Smooth muscle cell (in vitro differentiated cells): ENCODE data around the gene KLHL29. TPM values are rescaled to one million over a fixed set of nuclear protein-coding genes. Genes with fewer than 3 reads are reported as not detected.
A peak's percentile ranks its signal among the peaks of the same experiment; 100 is the strongest.

ENCODE experiments used
- DNase-seq: peaks from one replicate; lab custom pipeline; 2025; ENCODE audit not compliant: unreplicated experiment; lab: John Stamatoyannopoulos, UW
- H2AFZ ChIP-seq: fragments of 200-600 bp; sonication (generic); 2 replicates; pipeline ENCODE4 v1.6.0; 2016; ENCODE audit warnings: antibody characterized with exemption, low read depth, mild to moderate bottlenecking
- H3F3A ChIP-seq: fragments of 200-600 bp; sonication (generic); 2 replicates; pipeline ENCODE4 v1.6.0; 2017; ENCODE audit warnings: antibody characterized with exemption, low read depth
- H3K27ac ChIP-seq: fragments of 200-600 bp; sonication (generic); 2 replicates; pipeline ENCODE4 v1.5.1; 2016; ENCODE audit warnings: low read depth, mild to moderate bottlenecking
- H3K27me3 ChIP-seq: fragments of 200-600 bp; sonication (generic); 2 replicates; pipeline ENCODE4 v1.6.1; 2016; ENCODE audit warnings: low read depth, mild to moderate bottlenecking
- H3K36me3 ChIP-seq: fragments of 200-600 bp; sonication (generic); 2 replicates; pipeline ENCODE4 v1.5.1; 2016; ENCODE audit warnings: low read depth
- H3K4me1 ChIP-seq: fragments of 200-600 bp; sonication (generic); 2 replicates; pipeline ENCODE4 v1.5.1; 2016; ENCODE audit warnings: low read depth
- H3K4me2 ChIP-seq: fragments of 200-600 bp; sonication (generic); 2 replicates; pipeline ENCODE4 v1.6.0; 2016; ENCODE audit warnings: mild to moderate bottlenecking
- H3K4me3 ChIP-seq: fragments of 200-600 bp; sonication (generic); 2 replicates; pipeline ENCODE4 v1.5.1; 2016; ENCODE audit warnings: mild to moderate bottlenecking
- H3K79me2 ChIP-seq: fragments of 200-600 bp; sonication (generic); 2 replicates; pipeline ENCODE4 v1.6.0; 2016; ENCODE audit warnings: low read depth, mild to moderate bottlenecking
- H3K9ac ChIP-seq: fragments of 200-600 bp; sonication (generic); 2 replicates; pipeline ENCODE4 v1.6.0; 2016; ENCODE audit warnings: low read depth
- H3K9me3 ChIP-seq: fragments of 200-600 bp; sonication (generic); replicated peaks from 2 replicates; pipeline ENCODE4 v1.5.1; 2016; ENCODE audit warnings: low read depth
- H4K20me1 ChIP-seq: fragments of 200-600 bp; sonication (generic); 2 replicates; pipeline ENCODE4 v1.6.0; 2016; ENCODE audit warnings: low read depth
- WGBS: methylation state at CpG from one replicate; pipeline ENCODE4 v1.1.7; 2016; ENCODE audit warnings: low lambda C conversion rate; 5-methylcytosine and 5-hydroxymethylcytosine counted together
- polyA plus RNA-seq: library from polyadenylated mRNA; unstranded; fragments of >200 nt; fragmentation: Nextera tagmentation; extraction: Ambion mirVana; gene quantifications from 2 replicates; pipeline ENCODE4 v1.2.1, GENCODE V29; 2016
- total RNA-seq: library from RNA; depleted of rRNA; stranded (reverse); fragments of >200 nt; gene quantifications from 2 replicates; pipeline ENCODE4 v1.2.3, GENCODE V29; 2014
- TF ChIP-seq, protein P1 (sequence below): fragments of 200-600 bp; sonication (generic); IDR thresholded peaks from 2 replicates; pipeline ENCODE4 v1.5.1; 2017; ENCODE audit warnings: borderline replicate concordance, mild to moderate bottlenecking, antibody characterized with exemption; ENCODE audit not compliant: insufficient read depth, poor library complexity, severe bottlenecking

KLHL29 gene
- total and polyA plus RNA-seq, 2 experiments from 2014 or later, result 3.1 to 6.6 TPM

DNA sequence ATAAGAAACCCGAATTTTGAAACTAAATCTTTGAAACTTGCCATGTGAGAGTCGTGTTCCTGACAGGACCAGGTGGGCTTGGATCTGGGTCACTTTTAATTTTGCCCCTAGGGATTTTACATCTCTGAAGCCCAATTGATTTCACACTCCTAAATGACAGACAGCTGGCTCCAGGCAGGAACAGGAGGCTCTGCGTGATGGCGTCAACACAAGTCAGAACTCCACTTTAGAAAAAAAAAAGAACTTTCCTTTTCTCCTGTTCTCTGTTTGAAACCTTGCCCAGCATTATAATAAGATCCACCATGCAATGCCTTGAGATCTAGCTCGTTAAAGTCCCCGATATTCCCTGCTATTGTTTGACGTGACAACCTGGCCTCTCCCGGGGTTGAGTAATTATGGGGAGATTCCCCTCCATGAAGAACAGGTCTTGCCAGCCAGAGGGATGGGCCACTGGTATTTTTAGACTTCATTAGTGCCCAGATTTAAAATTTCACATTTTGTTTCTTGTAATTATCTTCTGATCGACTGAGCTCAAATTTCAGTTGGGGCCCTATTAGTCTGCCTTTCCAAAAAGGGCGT, 260.3 kb downstream of the KLHL29 start:
- no peaks in the 10 kb centered on the region for H3K27me3 ChIP-seq
- H3K79me2 ChIP-seq, result no peaks in the 10 kb centered on the region
- TF ChIP-seq, protein P1, sequence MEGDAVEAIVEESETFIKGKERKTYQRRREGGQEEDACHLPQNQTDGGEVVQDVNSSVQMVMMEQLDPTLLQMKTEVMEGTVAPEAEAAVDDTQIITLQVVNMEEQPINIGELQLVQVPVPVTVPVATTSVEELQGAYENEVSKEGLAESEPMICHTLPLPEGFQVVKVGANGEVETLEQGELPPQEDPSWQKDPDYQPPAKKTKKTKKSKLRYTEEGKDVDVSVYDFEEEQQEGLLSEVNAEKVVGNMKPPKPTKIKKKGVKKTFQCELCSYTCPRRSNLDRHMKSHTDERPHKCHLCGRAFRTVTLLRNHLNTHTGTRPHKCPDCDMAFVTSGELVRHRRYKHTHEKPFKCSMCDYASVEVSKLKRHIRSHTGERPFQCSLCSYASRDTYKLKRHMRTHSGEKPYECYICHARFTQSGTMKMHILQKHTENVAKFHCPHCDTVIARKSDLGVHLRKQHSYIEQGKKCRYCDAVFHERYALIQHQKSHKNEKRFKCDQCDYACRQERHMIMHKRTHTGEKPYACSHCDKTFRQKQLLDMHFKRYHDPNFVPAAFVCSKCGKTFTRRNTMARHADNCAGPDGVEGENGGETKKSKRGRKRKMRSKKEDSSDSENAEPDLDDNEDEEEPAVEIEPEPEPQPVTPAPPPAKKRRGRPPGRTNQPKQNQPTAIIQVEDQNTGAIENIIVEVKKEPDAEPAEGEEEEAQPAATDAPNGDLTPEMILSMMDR, result no peak

DNA sequence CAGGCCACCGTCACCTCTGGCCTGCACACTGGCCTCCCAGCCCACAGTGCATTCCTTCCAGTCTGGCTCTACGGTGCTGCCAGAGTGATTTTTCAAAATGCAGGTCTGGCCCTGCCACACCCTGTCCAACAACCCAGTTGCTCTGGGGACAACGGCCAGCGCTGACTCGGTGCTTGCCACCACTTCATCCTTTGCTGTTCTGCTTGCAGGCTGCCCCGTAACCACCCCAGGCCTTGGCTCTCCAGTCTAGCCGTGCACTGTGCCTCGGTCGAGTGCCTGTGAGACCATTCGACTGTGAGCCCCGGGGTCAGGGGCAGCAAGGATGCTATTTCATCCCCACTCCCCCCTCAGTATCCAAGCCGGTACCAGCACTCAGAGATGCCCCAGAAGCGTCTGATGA, 262.6 kb downstream of the KLHL29 start:
- H3K9me3 ChIP-seq, result no peaks in the 10 kb centered on the region
- no peaks in the 10 kb centered on the region for H3K79me2 ChIP-seq
- DNase-seq, result no peak
- no peak overlapping the region for H3K4me3 ChIP-seq
- H3K4me1 ChIP-seq, result no peaks in the 10 kb centered on the region
- H4K20me1 ChIP-seq, result no peaks in the 10 kb centered on the region
- peak overlapping the region; percentile 31 for H3K4me2 ChIP-seq
- 90% methylated on average over 13 of the region's 13 CpGs for WGBS
- peaks cover 4% of the 10 kb centered on the region for H3F3A ChIP-seq
- H3K27me3 ChIP-seq, result no peaks in the 10 kb centered on the region
- H2AFZ ChIP-seq, result no peak overlapping the region
- peak overlapping the region; percentile 37 for H3K27ac ChIP-seq
- H3K36me3 ChIP-seq, result no peaks in the 10 kb centered on the region
- H3K9ac ChIP-seq, result no peak overlapping the region
- TF ChIP-seq, protein P1, result no peak

More for the DNA sequence above, 260.3 kb downstream of the KLHL29 start:
- Histone ChIP-seq H3K27ac (no peak overlapping the region), H3K4me2 (no peak overlapping the region), H3K36me3 (no peaks in the 10 kb centered on the region), H2AFZ (no peak overlapping the region), H3F3A (no peaks in the 10 kb centered on the region), H3K4me3 (no peak overlapping the region), H3K4me1 (no peaks in the 10 kb centered on the region), H3K9ac (no peak overlapping the region), H4K20me1 (no peaks in the 10 kb centered on the region), H3K9me3 (no peaks in the 10 kb centered on the region)
- DNase-seq, result no peak
- 80% methylated on average over 10 of the region's 10 CpGs for WGBS

DNA sequence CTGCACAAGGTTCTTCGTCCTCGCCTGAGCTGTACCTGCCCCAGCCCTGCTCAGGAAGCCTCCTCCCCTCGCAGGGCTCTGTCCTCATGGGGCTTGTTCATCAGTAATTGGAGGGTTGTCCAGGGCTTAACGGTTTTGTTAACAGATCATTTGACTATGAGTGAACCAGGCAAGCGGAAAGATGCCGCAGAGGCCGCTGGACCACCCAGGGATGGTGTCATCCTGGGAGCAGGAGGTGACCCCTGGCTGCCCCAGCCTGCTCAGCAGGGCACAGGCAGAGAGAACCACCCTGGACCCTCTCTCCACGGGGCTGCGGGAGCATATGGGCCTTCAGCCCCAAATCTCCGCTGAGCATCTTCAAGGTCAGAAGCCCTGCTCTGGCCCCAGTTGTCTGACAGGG, 264.3 kb downstream of the KLHL29 start:
- no peak overlapping the region for H2AFZ ChIP-seq
- TF ChIP-seq, protein P1, result no peak
- 89% methylated on average over 10 of the region's 10 CpGs for WGBS
- H3K79me2 ChIP-seq, result no peaks in the 10 kb centered on the region
- no peak overlapping the region for H3K27ac ChIP-seq
- no peak overlapping the region for H3K9ac ChIP-seq
- no peaks in the 10 kb centered on the region for H3K9me3 ChIP-seq
- H3K4me1 ChIP-seq, result no peaks in the 10 kb centered on the region
- no peaks in the 10 kb centered on the region for H4K20me1 ChIP-seq
- DNase-seq, result no peak
- no peaks in the 10 kb centered on the region for H3K27me3 ChIP-seq
- H3K4me3 ChIP-seq, result no peak overlapping the region
- peaks cover 4% of the 10 kb centered on the region for H3F3A ChIP-seq
- H3K4me2 ChIP-seq, result no peak overlapping the region
- H3K36me3 ChIP-seq, result no peaks in the 10 kb centered on the region

DNA sequence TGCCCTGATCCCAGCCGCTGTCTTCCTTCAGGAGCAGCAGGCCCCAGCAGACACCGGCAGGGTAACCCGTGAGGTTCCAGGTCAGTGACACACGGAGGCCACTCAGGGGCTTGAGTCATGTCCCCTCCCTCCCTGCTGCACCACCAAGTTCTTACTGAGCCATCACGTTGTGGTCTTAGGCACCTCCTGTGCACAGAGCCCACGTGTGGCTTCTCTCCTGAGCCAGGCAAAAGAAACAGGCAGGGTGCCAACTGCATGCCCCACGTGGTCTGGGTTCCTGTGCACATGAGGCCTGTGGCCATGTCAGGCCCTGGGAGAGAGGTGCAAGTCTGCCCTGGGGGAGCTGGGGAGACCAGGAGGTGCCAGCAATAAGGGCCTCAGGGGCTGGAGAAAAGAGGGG, 264.8 kb downstream of the KLHL29 start:
- Histone ChIP-seq H4K20me1 (no peaks in the 10 kb centered on the region), H3F3A (peaks cover 4% of the 10 kb centered on the region), H3K36me3 (no peaks in the 10 kb centered on the region), H3K4me1 (no peaks in the 10 kb centered on the region), H2AFZ (no peak overlapping the region), H3K4me3 (no peak overlapping the region), H3K79me2 (no peaks in the 10 kb centered on the region), H3K9ac (no peak overlapping the region), H3K27me3 (no peaks in the 10 kb centered on the region), H3K4me2 (no peak overlapping the region), H3K27ac (no peak overlapping the region), H3K9me3 (no peaks in the 10 kb centered on the region)
- TF ChIP-seq, protein P1, result no peak
- no peak for DNase-seq
- 78% methylated on average over 6 of the region's 7 CpGs for WGBS
